HG02943 (cell line): ENCODE measurements around the gene CREB1.
"Not testable (repeated sequence)": the region's sequence is repeated elsewhere in the genome, so short reads cannot be mapped to it uniquely, and the experiment has no call there.

ENCODE experiments used
- ATAC-seq: cut with Tn5 transposase; IDR thresholded peaks from one replicate; pipeline ENCODE4 v1.9.1; 2021; ENCODE audit warnings: mild to moderate bottlenecking, low read depth, moderate library complexity; ENCODE audit not compliant: unreplicated experiment

The CREB1 gene

DNA sequence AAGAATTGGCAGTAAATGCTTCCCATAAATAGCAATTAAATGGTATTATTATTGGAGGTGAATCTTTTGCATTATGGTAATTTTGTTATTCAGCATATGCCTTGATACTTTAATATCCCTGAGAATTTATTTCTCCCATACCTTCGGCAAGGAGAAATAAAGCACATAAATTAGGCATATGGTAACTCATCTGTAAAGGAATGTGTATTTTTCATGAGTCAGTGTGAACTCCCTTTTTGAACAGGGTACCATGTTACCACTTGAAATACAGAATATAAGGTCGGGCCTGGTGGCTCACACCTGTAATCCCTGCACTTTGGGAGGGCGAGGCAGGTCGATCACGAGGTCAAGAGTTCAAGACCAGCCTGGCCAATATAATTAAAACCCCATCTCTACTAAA lies 77.1 kb downstream of the CREB1 start:
- no peak for ATAC-seq

DNA sequence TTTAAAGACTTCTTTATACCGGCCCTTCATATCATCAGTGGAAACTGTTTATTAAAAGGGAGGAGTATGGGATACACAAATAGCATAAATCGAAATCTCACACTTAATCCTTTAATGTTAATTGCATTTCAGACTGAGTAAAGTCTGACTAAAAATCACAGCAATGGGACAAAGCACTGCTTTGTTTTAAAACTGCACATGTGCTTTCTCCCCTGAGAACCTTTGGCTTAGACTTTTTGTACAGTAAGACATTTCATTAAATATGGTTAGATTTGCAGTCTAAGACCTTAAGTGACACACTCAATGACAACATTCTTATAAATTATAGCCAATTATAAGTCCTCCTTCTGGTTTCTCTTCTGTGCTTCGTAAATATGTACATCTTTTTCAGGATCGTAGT lies 83.0 kb downstream of the CREB1 start:
- no peak for ATAC-seq

DNA sequence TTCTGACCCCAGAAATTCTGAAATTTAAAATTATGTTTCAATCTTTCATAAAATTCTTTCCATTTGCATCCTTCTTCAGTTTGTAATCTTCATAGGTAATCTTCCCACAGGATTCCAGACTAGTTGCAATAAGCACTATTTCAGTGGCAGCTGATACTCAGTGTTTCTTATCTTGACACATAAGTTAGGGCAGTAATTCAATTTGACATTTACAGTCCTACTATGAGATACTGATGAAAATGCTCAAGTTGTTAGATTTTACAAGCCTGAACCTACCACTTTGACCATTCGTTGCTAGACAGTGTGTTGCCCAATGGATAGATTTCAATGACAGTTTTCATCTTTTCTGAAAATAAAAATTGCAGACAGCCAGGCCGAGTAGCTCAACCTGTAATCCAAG lies 85.1 kb downstream of the CREB1 start:
- no peak for ATAC-seq

DNA sequence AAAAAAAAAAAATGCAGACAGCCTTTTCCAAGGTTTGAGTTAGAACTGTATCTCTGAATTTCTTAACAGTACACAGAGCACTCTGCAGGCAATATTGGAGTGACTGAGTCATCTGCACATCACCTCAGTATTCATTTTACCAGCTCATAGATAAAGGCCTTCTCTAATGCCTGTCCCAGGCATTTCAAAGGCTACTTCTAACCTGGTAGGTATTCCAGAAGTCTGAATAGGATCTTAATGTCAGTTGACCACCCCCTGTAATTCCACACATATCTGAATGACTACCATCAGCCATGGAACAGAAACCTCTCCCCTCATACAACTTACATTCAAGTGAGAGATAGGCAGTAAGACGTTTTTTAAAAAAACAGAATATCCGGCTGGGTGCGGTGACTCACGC lies 86.4 kb downstream of the CREB1 start:
- ATAC-seq = no peak

DNA sequence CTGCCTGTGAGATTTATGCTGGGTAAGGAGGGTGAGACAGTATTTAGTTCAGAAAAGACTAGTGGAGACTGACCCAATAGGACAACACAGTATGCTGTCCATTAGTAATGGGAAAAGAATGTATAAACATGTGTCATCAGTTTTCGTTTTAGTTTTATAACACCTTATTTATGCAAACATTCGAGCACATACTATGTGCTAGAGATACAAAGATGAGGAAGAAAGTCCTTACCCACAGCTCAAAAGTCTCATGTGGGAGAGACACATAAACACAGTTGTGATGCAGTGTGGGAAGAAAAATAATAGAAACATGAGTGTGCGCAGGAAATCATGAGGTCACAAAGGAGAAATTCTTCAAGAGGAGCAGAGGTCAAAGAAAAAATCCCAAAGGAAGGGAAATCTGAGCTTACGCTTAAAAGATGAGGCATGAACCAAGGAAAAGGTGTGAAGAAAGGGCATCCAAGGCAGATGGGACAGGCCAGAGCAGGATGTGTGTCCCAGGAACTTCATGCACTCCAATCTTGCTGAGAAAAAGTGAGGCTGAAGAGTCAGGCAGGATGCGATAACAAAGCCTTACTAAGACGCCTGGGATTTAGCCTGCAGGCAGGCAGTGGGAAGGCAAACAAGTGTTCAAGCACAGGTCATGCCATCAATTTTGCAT lies 87.4 kb downstream of the CREB1 start:
- ATAC-seq = no peak

DNA sequence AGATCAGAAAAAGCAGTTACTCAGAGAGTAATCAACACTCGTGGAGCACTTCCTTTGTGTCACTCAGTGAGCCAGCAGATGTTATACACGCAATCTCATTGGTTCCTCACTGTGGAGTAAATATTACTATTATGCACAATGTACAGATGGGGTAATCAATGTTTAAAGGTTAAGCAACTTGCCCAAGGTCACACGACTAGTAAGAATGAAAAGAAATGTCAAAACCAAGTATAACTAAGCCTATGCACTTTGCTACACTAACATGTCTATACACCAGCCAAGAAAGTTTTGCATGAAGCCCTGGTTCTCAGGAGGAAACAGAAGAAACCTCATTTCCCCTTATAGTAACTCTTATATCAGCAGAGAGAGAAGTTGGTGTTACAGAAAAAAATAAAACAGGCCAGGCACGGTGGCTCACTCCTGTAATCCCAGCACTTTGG lies 90.0 kb downstream of the CREB1 start:
- no peak for ATAC-seq

DNA sequence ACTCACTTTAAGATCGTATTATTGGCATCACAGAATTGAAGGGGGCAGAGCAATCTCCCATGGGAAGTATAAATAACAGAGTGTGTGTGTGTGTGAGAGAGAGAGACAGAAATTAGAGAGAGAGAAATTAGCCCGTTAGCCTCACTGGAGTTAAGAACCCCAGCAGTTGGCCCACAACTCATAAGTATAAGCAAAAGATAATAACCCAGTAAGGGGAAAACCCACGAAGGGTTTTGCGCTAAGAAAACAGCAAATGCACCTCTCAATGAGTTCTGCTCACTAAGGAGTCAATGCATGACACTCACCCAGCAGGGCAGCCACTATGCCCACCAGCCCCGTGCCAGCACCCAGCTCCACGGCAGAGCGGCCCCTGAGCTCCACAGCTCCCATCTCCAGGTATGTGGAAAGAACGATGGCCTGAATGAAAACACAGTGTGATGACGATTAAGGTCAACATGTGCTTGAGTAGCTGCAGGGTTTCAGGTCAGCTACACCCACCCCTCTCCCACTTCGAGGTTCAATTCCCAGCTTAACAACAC lies 91.8 kb downstream of the CREB1 start:
- ATAC-seq = no peak

DNA sequence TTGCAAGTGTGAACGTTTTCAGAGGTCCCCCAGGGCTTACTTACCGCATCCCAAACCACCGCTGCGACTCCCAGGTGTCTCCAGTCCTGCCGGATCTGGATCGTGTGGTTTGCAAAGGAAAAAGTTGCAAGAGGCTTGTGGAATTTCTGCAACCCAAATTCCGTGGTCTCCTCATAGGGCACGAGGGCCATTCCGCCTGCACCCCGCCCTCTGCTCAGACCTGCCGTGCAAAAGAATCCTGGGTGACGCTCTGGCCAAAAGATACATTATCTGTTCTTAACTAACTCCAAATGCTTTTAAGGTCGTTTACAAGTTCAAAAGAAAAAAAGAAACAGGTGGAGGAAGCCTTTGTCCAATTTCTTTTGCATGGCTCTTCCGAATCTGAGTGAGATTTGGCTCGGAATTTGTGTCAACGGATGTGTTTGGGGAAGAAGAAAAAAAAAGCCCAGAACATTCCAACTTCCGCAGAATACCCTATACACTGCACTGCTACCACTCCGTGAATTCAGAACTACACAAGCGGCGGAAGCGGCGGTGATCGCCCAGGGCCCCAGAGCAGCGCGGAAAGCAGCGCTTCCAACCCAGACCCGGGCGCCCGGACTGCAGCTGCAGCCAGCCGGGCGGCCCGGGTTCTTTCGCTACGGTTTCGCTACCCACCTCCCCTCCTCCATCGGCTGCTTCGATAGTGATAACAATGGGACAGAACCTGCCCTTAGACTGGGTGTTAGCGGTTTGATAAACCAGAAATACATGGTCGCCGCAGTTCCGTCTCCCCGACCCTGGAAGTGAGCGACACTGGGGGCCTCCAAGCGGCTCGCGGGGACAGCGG lies 94.6 kb downstream of the CREB1 start:
- peak; percentile 36 for ATAC-seq

DNA sequence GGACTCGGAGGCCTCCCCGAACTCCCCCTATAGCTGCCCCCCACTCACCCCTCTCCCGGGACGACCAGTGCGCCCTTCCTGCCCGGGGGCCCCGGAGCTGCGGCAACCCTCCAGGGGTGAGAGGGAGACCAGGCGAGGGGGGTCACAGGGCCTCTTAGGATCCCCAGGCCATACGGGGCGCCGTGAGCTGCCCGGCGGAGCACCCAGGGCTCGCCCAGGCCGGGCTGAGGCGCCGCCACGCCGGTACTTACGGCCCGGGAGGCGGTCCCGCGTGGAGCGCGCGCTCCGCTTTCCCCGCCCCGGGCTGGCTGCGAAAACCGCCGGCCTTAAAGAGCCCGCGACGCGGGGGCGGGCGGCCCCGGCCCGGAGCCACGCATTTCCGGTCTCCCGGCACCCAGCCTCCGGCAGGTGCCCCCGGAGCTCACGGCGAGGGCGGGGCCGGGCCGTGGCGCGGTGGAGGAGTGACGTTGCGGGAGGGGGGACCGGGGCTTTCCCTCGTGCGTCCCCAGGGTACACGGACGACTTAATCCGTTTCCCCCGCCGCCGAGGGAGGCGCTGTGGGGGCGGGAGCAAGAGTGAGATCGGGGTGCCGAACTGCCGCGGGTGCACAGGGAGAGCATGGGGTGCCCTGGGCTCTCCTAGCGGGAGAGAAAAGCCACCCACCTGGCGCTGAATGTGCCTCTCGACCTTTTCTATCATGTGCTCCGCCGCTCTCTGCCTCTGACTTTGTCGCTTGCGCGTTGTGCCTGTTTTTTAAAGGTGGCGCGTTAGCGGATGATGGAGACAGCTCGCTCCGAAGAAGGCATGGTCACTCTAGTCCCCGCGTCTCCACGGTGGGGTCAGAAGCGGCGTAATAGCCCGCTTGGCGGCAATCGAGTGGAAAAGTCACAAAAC lies 95.5 kb downstream of the CREB1 start, which contains the start of gene METTL21A:
METTL21A (minus strand) TSS at position 381 of the 894 bp plus-strand sequence. CDS start 1,019 bp downstream, outside the sequence.
- peak; percentile 55 for ATAC-seq

DNA sequence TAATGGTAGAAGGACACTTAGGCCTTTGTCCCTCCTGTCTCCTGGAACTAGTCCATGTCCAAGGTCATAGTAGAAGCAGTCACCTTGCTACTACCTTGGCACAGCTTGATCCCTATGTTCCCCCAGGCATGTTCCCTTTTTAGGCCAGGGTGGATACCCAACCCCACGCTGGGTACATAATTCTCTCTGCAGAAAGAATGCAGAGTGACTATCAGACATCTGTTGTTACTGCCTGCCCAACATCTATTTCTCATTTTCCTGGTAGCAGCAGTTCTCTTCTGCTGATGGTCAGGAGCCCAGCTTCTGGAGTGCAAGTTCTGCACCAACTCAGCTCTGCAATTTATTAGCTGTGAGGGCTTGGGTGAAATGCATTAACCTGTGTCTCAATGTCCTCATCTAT lies 99.8 kb downstream of the CREB1 start:
- no peak for ATAC-seq

DNA sequence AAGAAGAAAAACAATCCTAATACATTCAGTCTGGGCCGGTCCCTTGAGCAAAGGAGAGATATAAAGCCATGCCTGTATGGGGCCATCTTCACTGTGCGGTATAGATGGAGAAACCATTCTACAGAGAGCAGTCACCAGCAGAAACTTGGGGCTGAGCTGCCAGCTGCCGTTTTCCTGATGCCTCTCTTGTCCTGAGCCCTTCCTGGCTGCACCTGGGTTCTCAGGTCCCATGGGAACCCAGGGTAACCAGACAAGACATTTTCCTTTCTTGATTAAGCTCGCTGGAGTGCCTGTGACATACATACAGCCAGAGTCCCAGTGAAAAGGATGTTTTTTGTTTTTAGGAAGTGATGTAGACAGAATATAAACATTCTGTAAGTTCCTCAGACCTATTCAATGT lies 100.7 kb downstream of the CREB1 start:
- ATAC-seq = no peak

DNA sequence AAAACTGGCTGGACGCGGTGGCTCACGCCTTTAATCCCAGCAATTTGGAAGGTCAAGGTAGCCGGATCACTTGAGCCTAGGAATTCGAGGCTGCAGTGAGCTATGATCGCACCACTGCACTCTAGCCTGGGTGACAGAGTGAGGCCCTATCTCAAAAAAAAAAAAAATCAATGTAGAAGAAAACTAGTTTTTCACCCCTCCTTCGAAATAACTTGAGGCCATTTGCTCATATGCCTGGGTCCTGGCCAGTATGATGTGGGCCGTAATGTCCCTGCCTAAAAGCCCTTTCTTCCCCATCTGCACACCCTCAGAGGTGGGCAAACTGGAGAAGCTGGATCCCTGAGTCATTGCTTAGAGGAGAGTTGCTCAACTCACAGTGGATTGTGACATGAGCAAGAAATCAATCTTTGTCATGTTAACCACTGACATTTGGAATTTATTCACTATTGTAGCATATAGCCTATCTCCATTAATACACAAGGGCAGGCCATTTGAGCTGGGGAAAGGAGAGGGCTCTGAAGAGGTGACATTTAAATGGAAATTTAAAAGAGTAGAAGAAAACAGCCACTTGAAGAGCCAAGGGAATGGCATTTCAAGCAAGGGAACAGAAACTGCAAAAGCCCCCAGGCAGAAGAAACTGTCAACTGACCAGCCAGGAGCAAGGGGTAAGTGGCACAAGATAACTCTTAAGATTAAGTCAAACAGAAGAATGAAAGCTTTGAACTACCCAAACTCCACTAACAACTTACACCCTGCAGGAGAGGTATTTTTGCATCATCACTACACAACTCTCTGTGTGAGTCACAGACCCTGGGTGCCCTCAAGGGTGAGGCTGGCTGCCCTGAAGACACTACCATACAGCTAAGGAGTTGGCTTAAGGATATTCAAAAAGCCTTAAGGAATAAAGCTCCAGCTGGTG lies 103.1 kb downstream of the CREB1 start:
- no peak for ATAC-seq

DNA sequence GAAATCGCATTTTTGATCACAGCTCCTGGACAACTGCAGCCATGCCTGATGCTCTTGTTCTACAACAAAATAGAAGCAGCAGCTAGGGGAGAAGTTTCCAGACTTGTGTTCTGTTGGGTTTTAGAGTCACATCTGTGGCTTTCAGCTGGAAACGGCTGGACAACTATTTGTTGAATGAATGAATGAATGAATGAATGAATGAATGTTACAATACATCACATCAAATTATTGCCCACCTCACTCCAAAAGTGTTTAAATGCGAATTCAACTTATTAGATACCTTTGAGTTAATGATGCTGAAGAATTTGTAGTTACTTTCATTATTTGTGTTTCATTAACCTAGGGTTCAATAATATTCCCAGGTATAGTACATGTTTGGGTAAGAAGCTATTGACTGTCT lies 103.9 kb downstream of the CREB1 start:
- ATAC-seq = no peak

DNA sequence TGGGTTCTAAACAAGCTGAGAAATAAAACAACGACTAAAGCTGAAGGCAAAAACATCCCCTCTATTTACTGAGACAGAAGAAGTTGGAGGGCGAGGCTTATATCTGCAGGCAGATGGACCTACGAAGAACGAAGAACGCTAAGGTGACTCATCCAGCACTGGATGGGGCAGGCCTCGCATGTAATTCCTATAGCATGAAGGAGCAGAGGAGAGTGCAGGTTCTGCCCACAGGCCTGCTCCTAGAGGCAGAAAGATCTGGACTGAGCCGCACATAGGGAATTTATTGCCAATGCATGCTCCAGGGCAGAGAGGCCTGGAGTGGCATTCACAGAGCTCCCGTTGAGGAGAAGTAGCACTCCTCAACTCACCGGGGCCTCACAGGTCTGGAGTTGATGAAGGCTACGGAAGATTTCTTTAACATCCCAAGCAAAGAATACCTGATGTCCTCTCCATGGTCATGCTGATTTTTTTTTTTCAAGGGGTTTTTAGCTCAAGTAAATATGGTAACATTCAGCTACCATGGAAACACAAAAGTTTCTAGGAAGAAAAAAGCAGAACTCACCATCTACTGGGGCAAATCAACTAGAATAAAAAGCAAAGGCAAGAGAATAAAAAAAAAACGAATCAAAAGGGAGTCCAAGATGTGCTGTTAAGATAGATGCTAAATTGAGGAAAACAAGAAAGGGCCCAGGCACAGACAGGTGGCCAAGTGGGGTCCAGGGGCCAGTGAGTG lies 105.9 kb downstream of the CREB1 start:
- no peak for ATAC-seq

DNA sequence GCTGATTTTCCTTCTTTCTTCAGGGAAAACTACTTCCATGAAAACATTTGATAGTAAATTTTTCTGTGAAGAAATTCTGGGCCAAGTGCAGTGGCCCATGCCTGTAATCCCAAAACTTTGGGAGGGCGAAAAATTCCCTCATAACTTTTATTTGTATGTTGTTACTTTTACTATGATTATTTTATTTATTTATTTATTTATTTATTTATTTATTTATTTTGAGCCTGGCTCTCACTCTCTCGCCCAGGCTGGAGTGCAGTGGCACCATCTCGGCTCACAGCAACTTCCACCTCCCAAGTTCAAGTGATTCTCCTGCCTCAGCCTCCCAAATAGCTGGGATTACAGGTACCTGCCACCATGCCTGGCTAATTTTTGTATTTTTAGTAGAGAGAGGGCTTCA lies 109.5 kb downstream of the CREB1 start:
- ATAC-seq = not testable (repeated sequence)

DNA sequence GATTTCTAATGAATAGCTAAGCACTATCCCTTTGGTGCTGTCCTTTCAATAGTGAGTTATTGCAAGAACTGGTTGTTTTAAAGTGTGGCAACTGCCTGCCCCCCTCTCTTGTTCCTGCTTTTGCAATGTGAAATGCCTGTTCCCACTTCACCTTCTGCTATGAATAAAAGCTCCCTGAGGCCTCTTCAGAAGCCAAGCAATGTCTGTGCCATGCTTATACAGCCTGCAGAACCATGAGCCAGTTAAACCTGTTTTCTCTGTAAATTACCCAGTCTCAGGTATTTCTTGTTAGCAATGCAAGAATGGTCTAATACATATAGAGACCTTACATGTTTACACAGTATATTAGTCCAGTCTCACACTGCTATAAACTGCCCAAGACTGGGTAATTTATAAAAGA lies 110.4 kb downstream of the CREB1 start:
- ATAC-seq = no peak

DNA sequence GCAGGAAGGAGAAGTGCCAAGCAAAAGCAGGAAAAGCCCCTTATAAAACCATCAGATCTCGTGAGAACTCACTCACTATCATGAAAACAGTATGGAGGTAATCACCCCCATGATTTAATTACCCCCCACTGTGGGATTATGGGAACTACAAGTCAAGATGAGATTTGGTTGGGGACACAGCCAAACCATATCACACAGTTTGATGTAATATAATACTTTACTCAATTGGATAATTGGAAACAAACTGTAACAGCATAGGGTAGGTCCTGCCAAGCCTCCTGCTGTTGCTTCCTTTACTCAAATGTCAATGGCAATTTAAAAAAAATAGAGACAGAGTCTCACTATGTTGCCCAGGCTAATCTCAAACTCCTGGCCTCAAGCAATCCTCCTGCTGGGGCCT lies 110.9 kb downstream of the CREB1 start:
- ATAC-seq = no peak

DNA sequence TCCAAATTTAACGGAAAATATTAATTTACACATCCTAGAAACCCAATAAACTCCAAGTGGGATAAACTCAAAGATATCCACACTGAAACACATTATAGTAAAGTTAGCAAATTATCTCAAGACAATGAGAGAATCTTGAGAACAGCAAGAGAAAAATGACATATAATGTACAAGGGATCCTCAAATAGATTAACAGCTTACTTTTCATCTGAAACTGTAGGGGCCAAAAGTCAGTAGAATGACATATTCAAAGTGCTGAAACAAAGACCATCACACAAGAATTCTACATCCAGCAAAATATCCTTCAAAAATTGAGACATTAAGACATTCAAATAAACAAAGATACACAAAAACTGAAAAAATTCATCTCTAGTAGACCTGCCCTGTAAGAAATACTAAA lies 114.1 kb downstream of the CREB1 start:
- no peak for ATAC-seq

DNA sequence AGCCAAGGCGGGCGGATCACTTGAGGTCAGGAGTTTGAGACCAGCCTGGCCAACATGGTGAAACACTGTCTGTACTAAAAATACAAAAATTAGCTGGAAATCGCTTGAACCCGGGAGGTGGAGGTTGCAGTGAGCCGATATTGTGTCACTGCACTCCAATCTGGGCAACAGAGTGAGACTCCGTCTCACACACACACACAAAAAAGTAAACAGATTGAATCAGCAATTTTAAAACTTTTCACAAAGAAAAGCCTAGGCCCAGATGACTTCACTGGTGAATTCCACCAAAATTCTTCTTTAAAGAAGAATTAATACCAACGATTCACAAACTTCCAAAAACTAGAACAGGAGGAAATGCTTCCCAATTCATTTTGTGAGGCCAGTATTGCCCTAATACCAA lies 116.8 kb downstream of the CREB1 start:
- not testable (repeated sequence) for ATAC-seq
